Cardiac septum (tissue), 1 donor: ENCODE data around the gene ZPBP2. TPM values are rescaled to one million over a fixed set of nuclear protein-coding genes. Genes with fewer than 3 reads are reported as not detected.
"Not testable (repeated sequence)": the region's sequence is repeated elsewhere in the genome, so short reads cannot be mapped to it uniquely, and the experiment has no call there.

Source experiments
- DNase-seq: peaks from one replicate; pipeline ENCODE4 v3.0.0-alpha.2; 2020; ENCODE audit warnings: low spot score
- intact Hi-C: fragments of 100-400 bp; cut with DNase I; formaldehyde crosslinking; loops from one replicate; pipeline ENCODE4 v1.14.0; 2022
- long read RNA-seq: library from polyadenylated mRNA; unstranded; transcript quantifications from one replicate; pipeline ENCODE4 v2.0.0, GENCODE V29; 2021
- total RNA-seq: library from RNA; stranded (reverse); fragmentation: NEBNext Ultra II Directional; extraction: Animal tissue kit (Norgen Biotek cat#: 25700); gene quantifications from one replicate; pipeline ENCODE4 v1.2.1, GENCODE V29; 2021
- donor health status: DM: no; HTN: no; CAD: no.

Gene ZPBP2, protein sequence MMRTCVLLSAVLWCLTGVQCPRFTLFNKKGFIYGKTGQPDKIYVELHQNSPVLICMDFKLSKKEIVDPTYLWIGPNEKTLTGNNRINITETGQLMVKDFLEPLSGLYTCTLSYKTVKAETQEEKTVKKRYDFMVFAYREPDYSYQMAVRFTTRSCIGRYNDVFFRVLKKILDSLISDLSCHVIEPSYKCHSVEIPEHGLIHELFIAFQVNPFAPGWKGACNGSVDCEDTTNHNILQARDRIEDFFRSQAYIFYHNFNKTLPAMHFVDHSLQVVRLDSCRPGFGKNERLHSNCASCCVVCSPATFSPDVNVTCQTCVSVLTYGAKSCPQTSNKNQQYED
- not detected for total RNA-seq
- long read RNA-seq: 0 reads

DNA sequence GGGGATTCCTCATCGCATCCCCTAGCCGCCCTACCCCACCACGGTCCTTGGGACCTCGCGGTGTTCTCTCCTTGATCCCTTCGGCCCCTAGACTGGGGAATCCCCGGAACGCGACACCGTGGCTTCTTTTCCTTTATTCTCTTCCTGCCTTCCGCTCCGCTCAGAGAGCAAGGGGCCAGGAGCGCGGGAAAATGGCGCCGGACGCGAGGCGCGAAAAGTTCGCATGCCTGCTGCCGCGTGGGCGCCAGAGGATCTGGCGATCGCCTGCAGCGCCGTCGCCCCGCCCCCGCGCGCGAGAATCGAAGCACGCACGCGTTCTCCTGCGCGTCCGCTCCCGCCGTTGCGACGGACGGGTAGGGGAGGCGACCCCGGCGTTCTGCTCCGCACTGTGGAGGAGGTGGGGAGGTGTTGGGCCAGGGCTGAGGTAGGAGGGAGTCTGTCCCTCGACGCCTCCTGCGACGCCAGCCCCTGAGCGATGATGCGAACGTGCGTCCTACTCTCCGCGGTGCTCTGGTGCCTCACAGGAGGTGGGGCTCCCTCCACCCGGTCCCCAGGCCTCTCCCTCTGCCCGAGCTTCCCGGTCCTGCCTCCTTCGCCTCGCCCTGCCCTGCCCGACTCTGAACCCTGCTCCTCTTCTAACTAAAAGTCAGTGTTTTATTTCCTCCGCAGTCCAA, at the start of gene ZPBP2:
Gene ZPBP2, plus strand, starts transcription at position 323 of the 674 bp plus-strand sequence. Its CDS starts 153 bp downstream, at position 476.
- no peak for DNase-seq
- intact Hi-C loops: no loop called here

DNA sequence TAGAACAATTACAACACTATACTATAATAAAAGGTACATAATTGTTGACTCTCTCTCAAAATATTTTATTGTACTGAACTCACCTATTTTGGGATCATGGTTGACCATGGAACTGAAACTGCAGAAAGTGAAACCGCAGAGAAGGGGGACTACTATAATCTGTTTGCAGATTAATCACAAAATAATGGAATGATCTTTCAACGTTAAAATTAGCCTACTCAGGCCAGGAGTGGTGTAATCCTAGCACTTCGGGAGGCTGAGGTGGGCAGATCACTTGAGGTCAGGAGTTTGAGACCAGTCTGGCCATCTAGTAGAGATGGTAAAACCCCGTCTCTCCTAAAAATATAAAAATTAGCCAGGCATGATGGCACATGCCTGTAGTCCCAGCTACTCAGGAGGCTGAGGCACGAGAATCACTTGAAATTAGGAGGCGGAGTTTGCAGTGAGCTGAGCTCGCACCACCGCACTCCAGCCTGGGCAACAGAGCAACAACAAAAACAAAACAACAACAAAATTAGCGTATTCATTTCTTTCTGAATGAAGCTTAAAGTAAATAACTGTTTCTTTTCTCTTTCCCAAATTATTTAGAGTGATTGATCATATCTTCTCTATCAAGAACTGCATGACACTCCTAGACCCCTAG, 49.5 kb upstream of the ZPBP2 start:
- no peak for DNase-seq
- intact Hi-C loops: no loop called here

DNA sequence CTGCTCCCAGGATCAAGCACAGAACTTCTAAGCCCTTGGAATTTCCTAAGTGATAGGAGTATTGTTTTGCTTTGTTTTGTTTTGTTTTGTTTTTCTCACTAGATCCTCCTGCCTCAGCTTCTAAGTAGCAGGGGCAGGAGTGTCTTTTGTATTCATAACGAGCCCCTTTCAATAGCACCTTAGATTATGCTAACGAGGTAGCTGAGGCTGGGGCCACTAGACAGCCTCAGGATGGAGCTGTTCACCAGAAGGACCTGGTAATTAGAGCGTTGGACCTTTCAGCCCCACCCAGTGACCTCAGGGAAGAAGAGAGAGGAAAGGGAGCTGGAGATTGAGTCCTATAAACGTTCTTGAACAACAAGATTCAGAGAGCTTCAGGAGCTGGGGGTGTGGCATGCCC, 47.5 kb upstream of the ZPBP2 start:
- DNase-seq: no peak
- intact Hi-C loops: no loop called here

DNA sequence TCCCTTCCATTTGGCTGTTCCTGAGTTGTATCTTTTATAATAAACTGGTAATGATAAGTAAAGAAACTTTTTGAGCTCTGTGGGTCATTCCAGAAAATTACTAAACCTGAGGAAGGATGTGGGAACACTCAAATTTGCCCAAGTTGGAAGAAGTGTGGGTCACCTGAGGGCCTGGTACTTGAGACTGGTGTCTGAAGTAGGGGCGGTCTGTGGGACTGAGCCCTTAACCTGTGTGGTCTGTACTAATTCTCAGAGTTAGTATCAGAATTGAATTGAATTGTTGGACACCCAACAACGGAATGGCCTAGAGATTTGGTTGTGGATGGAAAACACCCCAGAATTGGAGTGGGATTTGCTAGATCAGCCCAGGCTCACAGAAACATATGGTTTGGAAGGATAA, 47.0 kb upstream of the ZPBP2 start:
- intact Hi-C loops: no loop called here
- DNase-seq: no peak

DNA sequence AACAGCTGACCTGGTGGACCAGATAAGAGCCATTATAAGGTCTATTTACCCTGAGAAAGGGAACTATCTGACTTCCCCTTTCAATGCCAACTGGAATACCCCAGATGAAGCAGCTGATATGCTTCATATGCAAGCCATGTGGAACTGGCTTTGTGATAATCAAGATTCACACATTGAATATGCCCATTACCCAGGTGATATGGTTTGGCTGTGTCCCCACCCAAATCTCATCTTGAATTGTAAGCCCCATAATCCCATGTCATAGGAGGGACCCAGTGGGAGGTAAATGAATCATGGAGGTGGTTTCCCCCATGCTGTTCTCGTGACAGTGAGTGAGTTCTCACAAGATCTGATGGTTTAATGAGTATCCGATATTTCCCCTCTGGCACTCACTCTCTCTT, 46.0 kb upstream of the ZPBP2 start:
- intact Hi-C loops: no loop called here
- no peak for DNase-seq

DNA sequence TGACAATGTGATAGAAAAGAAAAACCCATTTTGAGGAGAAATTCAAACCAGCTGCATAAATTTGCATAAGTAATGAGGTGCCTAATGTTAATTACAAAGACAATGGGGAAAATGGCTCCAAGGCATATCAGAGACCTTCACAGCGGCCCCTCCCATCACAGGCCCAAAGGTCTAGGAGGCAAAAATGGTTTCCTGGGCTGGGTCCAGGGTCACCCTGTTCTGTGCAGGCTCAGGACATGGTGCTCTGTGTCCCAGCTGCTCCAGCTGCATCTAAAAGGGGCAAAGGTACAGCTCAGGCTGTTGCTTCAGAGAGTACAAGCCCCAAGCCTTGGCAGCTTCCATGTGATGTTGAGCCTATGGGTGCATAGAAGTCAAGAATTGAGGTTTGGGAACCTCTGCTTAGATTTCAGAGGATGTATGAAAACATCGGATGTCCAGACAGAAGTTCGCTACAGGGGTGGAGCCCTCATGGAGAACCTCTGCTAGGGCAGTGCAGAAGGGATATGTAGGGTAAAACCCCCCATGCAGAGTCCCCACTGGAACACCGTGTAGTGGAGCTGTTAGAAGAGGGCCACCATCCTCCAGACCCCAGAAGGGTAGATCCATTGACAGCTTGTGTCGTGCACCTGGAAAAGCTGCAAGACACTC, 44.5 kb upstream of the ZPBP2 start:
- DNase-seq: no peak
- intact Hi-C loops: no loop called here

DNA sequence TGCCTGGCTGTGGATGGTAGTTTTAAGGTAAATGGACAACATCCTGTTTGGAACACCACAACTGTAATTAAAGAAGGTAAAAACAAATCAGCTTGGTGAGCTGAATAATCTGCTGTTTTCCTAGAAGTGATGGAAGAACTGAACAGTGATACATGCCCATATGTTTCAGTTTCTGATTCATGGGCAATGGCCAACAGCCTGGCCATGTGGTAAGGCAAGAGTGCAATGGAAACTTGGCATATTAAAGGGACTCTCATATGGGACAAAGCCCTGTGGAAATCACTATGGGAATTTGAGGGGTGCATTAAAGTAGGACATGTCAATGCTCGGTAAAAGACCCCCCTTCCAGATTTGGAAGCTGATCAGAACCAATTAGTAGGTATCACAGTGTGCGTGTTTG, 41.7 kb upstream of the ZPBP2 start:
- DNase-seq: no peak
- intact Hi-C loops: no loop called here

DNA sequence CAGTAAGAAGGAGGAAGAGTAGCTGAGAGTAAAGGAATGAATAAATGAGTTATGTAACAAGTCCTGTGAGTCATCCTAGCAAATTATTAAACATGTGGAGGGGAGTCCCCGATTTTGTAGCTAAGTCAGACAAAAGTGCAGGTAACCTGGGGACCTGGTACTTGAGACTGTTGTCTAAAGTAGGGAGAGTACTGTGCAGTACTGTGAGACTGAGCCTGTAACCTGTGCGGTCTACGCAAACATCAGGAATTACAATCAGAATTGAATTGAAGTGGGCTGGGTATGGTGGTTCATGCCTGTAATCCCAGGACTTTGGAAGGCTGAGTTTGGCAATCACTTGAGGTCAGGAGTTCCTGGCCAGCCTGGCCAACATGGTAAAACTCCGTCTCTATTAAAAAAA, 39.6 kb upstream of the ZPBP2 start:
- intact Hi-C loops: no loop called here
- DNase-seq: no peak

DNA sequence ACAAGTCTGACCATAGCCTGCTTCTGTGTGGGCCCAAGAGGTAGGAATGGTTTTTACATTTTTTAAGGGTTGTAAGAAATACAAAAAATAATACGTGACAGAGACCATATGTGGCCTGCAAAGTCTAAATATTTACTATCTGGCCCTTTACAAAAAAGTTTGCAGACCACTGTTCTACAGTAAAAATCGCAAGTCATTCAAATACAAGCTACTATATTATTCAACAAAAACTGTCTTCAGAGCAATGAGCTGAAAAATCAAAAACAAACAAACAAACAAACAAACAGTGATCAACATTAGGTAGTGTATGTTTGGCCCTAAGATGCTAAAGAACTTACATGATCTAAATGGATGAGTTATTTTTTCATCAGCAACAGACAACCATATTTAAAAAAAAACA, 36.4 kb upstream of the ZPBP2 start:
- intact Hi-C loops: no loop called here
- DNase-seq: no peak

DNA sequence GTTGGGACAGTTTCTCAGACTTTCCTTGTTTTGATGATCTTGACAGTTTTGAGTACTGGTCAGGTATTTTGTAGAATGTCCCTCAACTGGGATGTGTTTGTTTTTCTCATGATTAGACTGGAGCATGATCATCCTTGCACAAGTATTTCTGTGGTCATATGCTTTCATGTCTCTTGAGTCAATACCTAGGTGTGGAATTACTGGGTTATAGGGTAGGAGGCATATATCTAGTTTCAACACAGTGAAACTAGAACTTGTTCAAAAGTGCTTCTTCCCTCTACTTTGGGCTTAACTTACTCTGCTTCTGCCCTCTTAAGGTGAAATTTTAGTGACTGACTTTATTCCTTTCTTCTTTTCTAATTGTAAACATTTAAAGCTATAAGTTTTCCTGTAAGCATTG, 34.0 kb upstream of the ZPBP2 start:
- no peak for DNase-seq
- intact Hi-C loops: no loop called here

DNA sequence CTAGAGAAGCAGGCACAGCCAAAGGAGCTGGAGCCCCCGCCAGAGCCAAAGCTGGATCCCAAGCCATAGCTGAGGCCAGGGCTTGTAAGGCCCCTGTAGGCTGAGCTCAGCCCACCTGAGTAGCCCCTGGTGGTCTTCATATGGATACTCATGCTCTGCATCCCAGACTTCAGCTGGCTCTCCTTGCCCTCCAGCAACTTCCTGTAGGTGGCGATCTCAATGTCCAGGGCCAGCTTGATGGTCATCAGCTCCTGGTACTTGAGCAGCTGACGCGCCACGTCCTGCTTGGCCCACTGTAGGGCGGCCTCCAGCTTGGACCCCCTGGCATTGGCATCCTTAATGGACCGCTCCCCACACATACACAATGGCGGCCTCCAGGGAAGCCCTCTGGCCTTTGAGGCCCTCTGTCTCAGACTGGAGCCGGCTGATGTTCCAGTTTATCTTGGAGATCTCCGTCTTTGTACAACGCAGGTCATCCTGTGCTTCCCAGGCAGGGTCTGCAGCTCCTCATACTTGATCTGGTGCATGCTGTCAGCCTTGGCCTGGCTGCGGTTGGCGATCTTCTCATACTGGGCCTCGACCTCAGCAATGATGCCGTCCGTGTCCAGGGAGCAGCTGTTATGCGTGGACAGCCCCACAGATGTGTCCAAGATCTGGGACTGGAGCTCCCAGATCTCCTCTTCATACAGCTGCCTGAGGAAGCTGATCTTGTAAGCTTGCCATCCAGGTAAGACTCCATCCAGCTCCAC, 32.8 kb upstream of the ZPBP2 start:
- no peak for DNase-seq
- intact Hi-C loops: no loop called here

DNA sequence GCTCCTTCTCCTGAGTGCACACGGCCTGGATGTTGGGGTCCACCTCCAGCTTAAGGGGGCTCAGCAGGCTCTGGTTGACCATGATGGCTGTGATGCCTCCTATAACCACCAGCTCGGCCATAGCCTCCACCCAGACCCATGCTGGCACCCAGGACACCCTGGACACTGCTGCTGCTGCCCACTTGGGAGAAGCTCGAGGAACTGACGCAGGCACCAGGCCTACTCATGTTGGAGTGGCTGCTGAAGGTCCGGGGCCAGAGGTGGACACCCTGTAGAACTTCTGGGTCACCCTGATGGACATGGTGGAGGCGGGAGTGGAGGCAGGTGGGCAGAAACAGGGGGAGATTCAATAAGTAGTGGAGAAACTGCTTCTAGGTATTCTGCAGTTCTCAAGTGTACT, 31.9 kb upstream of the ZPBP2 start:
- intact Hi-C loops: no loop called here
- DNase-seq: no peak

DNA sequence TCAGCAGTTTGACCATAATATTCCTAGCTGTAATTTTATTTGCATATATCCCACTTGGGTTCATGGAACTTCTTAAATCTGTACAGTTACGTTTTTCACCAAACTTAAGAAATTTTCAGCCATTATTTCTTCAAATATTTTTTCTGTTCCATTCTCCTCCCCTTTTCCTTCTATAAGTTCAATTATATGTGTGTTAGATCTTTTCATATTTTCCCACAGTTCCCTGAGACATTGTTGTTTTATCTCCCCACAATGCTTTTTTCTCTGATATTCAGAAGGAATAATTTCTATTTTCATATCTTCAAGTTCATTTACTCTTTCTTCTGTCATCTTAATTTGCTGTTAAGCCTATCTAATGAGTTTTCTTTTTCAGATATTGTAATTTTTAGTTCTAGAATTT, 29.9 kb upstream of the ZPBP2 start:
- intact Hi-C loops: no loop called here
- no peak for DNase-seq

DNA sequence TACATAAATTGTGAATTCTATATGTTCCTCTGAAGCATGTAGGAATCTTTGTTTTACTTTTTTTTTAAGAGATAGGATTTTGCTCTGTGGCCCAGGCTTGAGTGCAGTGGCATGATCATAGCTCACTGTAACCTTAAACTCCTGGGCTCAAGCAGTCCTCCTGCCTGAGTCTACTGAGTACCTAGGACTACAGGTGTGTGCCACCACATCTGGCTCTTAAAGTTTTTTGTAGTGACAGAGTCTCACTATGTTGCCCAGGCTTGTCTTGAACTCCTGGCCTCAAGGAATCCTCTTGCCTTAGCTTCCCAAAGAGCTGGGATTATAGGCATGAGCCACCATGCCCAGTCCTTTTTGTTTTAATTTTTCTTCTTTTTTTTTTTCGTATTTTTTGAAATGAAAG, 29.2 kb upstream of the ZPBP2 start:
- intact Hi-C loops: no loop called here
- DNase-seq: no peak

DNA sequence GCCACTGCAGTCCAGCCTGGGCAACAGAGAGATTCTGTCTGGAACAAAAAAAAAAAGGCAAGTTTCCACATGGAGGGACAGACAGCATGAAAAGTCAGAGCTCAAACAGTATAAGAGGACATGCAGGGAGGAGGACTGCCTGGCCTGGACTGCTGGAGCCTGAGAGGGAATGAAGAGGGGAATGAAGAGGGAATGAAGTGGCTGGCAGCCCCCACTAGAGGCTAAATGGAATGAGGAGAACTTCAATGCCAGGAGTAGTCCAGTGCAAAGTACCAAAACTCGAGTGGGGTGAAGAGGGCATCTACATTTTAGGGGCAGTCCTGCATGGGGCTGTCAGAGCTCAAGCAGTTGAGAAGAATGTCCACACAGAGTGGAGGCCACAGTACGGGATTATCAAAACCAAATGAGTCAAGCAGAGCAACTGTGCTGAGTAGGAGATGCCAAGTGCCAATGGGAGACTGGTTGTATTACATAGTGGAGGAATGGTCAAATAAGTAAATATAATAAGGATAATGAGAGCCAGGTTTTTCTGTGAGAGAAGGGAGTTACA, 26.8 kb upstream of the ZPBP2 start:
- no peak for DNase-seq
- intact Hi-C loops: no loop called here

DNA sequence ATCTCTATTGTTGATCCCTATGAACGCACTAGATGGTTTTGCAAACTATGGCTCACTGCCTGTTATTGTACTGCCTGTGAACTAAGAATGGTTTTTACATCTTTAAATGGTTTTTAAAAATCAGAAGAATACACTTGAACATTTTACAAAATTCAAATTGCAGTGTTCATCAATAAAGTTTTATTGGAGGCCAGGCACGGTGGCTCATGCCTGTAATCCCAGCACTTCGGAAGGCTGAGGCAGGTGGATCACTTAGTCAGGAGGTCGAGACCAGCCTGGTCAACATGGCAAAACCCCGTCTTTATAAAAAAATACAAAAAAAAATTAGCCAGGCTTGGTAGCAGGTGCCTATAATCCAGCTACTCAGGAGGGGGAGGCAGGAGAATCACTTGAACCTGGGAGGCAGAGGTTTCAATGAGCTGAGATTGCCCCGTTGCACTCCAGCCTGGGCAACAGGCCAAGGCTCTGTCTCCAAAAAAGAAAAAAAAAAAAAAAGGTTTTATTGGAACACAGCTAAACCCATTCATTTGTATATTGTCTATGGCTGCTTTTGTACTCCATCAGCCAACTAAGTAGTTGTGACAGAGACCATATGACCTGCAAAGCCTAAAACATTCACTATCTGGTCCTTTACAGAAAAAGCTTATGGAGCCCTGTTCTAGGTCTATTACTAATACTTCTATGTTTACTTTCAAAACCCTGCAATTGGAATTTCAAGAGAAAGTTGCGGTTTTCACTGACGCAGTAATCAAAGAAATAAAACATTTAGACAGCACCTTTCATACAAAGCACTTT, 22.8 kb upstream of the ZPBP2 start:
- no peak for DNase-seq

DNA sequence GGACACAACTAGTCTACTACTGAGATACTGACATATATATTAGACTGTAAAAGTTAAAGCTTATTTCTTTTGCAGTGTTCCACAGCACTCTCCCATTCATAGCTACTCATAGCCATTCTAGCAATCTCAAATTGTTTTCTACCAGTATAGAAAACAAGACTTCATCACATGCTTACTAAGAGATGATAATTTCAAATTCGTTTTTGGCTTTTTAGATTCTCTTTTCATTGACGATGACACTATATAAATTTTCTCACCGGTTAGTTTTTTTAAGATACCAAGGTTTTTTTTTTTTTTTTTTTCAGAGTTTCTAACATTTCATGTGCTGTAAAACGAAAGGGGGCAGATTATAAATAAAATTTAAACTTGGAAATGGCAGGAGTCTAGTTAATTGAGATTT, 21.8 kb upstream of the ZPBP2 start:
- intact Hi-C loops: no loop called here
- DNase-seq: no peak

More for the DNA sequence above, 22.8 kb upstream of the ZPBP2 start:
- intact Hi-C loops: no loop called here

DNA sequence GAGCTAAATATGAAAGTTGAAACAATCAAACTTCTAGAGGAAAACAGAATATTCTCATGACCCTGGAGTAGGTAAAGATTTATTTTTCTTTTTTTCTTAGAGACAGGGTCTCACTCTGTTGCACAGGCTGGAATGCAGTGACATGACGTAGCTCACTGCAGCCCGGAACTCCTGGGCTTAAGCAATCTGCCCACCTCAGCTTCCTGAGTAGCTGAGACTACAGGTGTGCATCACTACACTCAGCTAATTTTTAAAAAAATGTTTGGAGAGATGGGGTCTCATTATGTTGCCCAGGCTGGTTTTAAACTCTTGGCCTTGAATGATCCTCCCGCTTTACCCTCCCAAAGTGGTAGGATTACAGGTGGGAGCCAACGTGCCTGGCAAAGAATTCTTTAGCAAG, 19.4 kb upstream of the ZPBP2 start:
- intact Hi-C loops: no loop called here
- DNase-seq: no peak

DNA sequence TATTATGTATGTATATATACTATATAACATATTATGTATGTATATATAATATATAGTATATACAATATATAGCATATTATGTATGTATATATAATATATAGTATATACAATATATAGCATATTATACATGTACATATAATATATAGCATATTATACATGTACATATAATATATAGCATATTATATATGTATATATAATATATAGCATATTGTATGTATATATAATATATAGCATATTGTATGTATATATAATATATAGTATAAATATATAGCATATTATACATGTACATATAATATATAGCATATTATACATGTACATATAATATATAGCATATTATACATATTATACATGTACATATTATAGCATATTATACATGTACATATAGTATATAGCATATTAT, 17.8 kb upstream of the ZPBP2 start:
- intact Hi-C loops, DNase-seq: not testable (repeated sequence)
